K562 (cell line): ENCODE results near the gene LYSMD1. TPM values are rescaled to one million over a fixed set of nuclear protein-coding genes. Genes with fewer than 3 reads are reported as not detected.

Source experiments
- ARID1B ChIP-seq: fragments of 450-650 bp; IDR thresholded peaks from 2 replicates; pipeline ENCODE4 v1.6.1; 2016; ENCODE audit warnings: antibody characterized with exemption, mild to moderate bottlenecking, inconsistent platforms
- CHD4 ChIP-seq: fragments of 200-600 bp; sonication (generic); IDR thresholded peaks from 3 replicates; pipeline ENCODE4 v1.6.1; 2012; ENCODE audit warnings: low read depth, mild to moderate bottlenecking, mixed read lengths, low read length, inconsistent platforms; ENCODE audit not compliant: insufficient read depth, insufficient replicate concordance, poor library complexity, severe bottlenecking
- CREB3L1 ChIP-seq: fragments of 450-650 bp; IDR thresholded peaks from 2 replicates; pipeline ENCODE4 v1.6.1; 2014; ENCODE audit warnings: low read depth, mild to moderate bottlenecking, moderate library complexity, borderline replicate concordance
- EHMT2 ChIP-seq: fragments of 450-650 bp; IDR thresholded peaks from 2 replicates; pipeline ENCODE4 v1.6.1; 2018; ENCODE audit warnings: antibody characterized with exemption
- FOXP1 ChIP-seq: sonication (generic); formaldehyde crosslinking; IDR thresholded peaks from 2 replicates; pipeline ENCODE4 v1.8.0; 2022; ENCODE audit warnings: mild to moderate bottlenecking, missing genetic modification reagents
- GABPA ChIP-seq: fragments of 200-800 bp; sonication (Bioruptor generic); conservative IDR thresholded peaks from 2 replicates; pipeline ENCODE4 v1.6.1; 2016; ENCODE audit warnings: low read depth, missing genetic modification characterization, missing compliant biosample characterization
- MTA3 ChIP-seq: fragments of 450-650 bp; formaldehyde crosslinking; IDR thresholded peaks from 2 replicates; pipeline ENCODE4 v1.6.1; 2017; ENCODE audit warnings: mild to moderate bottlenecking, borderline replicate concordance
- PML ChIP-seq: IDR thresholded peaks from 2 replicates; pipeline ENCODE4 v1.6.1; 2012; ENCODE audit warnings: low read length, inconsistent platforms
- TEAD4 ChIP-seq, 2 experiments: sonication (generic) in 1 of 2; formaldehyde crosslinking in 1 of 2; IDR thresholded peaks; 2 replicates each; pipeline versions ENCODE4 v1.6.1 to v1.8.0; 2012 to 2022; ENCODE audit warnings: borderline replicate concordance in 1 of 2, inconsistent platforms in 1 of 2, low read length in 1 of 2, mild to moderate bottlenecking in 1 of 2, missing genetic modification reagents in 1 of 2
- ZBTB12 ChIP-seq: fragments of 250-450 bp; sonication (Bioruptor Pico); IDR thresholded peaks from 2 replicates; pipeline ENCODE4 v1.4.0; 2020
- ZBTB34 ChIP-seq: fragments of 250-450 bp; sonication (Bioruptor Pico); IDR thresholded peaks from 2 replicates; pipeline ENCODE4 v1.8.0; 2021; ENCODE audit warnings: mild to moderate bottlenecking, moderate library complexity
- ZNF280A ChIP-seq: fragments of 450-650 bp; IDR thresholded peaks from 2 replicates; pipeline ENCODE4 v1.6.1; 2018; ENCODE audit warnings: mild to moderate bottlenecking, low read depth; ENCODE audit not compliant: partially characterized antibody
- ZNF639 ChIP-seq, 2 experiments: fragments of 200-800 bp in 1 of 2; sonication (Bioruptor generic) in 1 of 2; sonication (generic) in 1 of 2; formaldehyde crosslinking in 1 of 2; IDR thresholded peaks in 1 of 2; conservative IDR thresholded peaks in 1 of 2; 2 replicates each; pipeline versions ENCODE4 v1.5.0 to v1.6.1; 2016 to 2020; ENCODE audit warnings: missing compliant biosample characterization in 1 of 2, missing genetic modification characterization in 1 of 2, missing genetic modification reagents in 1 of 2
- polyA plus RNA-seq, 8 experiments: library from polyadenylated mRNA; depleted of rRNA in 4 of 8; stranded (reverse) in 5 of 8; unstranded in 3 of 8; fragments of >200 nt; fragmentation: Nextera tagmentation in 2 of 8; fragmentation: Illumina TruSeq in 1 of 8; extraction: Ambion mirVana in 2 of 8; extraction: Trizol in 1 of 8; gene quantifications; 2 replicates each; pipeline versions ENCODE4 v1.2.1 to v1.2.3, GENCODE V29; 2011 to 2014; ENCODE audit warnings: inconsistent platforms in 1 of 8, missing spikeins in 1 of 8
- total RNA-seq, 7 experiments: library from RNA; depleted of rRNA in 6 of 7; stranded (reverse); fragments of >200 nt in 6 of 7; fragmentation: Illumina TruSeq in 2 of 7; extraction: Trizol in 2 of 7; gene quantifications; 2 replicates each; pipeline versions ENCODE4 v1.2.1 to v1.2.3, GENCODE V29; 2011 to 2021; ENCODE audit warnings: low replicate concordance in 1 of 7

The LYSMD1 gene
- total and polyA plus RNA-seq, 9 of the 15 experiments (the other 6 are each of a cell fraction or from before 2014, with no cell fraction given): 2.2 to 9.4 (median 6.0) TPM

GRCh38 chr1:151165738-151166504 lies at the start of gene LYSMD1, which contains the start of gene SCNM1 (continued):
- TF ChIP-seq ARID1B (0 out of 2 replicates have a peak, but pooled peaks have one; percentile 7), ZNF280A (no peak), CREB3L1 (peak; percentile 96), TEAD4 (IDR thresholded peaks at IDR 0.05; ENCODE audit: low read length) (peak; percentile 58; the same call in 1 of the 2 replicates), TEAD4 (CRISPR knock-in tag; IDR thresholded peaks at IDR 0.05; ENCODE audit: borderline replicate concordance) (no peak), CHD4 (no peak), ZBTB34 (CRISPR knock-in tag) (no peak), ZNF639 (CRISPR knock-in tag; conservative IDR thresholded peaks at IDR 0.05 in 1 of 2, IDR thresholded peaks at IDR 0.05 in 1 of 2) (peak in 1 of 2 experiments; percentile 94; a peak in 2 of 4 replicates), FOXP1 (CRISPR knock-in tag) (peak; percentile 70), PML (peak; percentile 11; the same call in 1 of the 2 replicates), MTA3 (peak; percentile 100), ZBTB12 (peak; percentile 70; the same call in 1 of the 2 replicates), EHMT2 (no peak), GABPA (tag) (peak; percentile 98)
- TF ChIP-seq, all 486 proteins: peak for 161
